Astrocyte (in vitro differentiated cells and primary cell): ENCODE results near the gene EIF2A.

Experiments
- CTCF ChIP-seq: IDR thresholded peaks from 2 replicates; pipeline ENCODE4 v1.5.1; 2011; ENCODE audit warnings: low read depth, mild to moderate bottlenecking, inconsistent platforms, low read length, moderate library complexity; ENCODE audit not compliant: insufficient read depth
- EZH2 ChIP-seq: IDR thresholded peaks from 2 replicates; pipeline ENCODE4 v1.6.1; 2012; ENCODE audit warnings: mild to moderate bottlenecking, low read length, inconsistent platforms; ENCODE audit not compliant: insufficient read depth

DNA sequence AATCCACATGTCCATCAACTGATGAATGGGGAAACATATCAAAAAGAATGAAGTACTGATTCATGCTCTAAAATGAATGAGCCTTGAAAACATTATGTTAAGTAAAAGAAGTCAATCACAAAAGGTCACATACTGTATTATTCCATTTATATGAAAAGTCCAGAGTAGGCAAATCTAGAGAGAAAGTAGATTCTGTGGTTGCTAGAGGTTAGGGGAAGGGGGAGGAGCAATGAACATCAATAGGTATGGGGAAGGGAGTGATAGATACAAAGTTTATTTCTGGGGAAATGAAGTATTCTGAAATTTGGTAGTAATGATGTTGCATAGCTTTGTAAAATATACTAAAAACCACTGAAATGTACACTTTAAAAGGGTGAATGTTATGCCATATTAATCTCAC lies 14.8 kb upstream of the EIF2A start:
- TF ChIP-seq EZH2 (no peak), CTCF (no peak)
